Purkinje cell (primary cell): ENCODE measurements around the gene RALY. TPM values are rescaled to one million over a fixed set of nuclear protein-coding genes. Genes with fewer than 3 reads are reported as not detected.

Source experiments
- polyA plus RNA-seq: library from polyadenylated mRNA; unstranded; fragments of >200 nt; fragmentation: Nextera tagmentation; gene quantifications from 2 replicates; pipeline ENCODE4 v1.2.1, GENCODE V29; 2014

RALY gene
- 6.1 and 11.9 TPM in 2 replicates for polyA plus RNA-seq

DNA sequence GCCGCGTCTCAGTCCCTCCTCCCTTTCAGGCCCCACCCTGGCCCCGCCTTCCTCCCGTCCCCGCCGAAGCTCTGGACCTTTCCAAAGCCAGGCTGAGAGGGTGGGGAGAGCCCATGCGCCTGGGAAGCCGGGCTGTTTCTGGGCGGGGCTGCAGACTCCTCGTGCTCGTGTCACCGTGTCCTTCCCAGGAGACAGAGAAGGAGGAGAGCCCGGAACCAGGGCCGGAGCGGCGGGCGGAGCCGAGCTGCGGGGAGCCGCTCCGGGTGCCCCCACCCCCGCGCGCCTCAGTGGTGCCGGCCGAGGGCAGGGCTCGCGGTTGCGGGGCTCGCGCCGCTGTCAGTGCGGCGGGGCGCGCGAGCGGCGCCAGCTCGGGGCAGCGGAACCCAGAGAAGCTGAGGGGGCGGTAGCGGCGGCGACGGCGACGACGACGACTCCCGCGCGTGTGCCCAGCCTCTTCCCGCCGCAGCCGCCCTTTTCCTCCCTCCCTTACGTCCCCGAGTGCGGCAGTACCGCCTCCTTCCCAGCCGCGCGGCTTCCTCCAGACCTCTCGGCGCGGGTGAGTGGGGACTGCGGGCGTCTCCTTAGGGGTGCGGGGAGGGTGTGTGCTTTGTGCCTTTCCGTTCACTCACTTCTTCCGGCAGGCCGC, at the start of gene RALY:
RALY (plus strand) TSS at position 336 of the 646 bp plus-strand sequence. CDS start 78,164 bp downstream, outside the sequence.

GRCh38 chr20:34111702-34112599, 118.2 kb downstream of the RALY start, which contains the start of gene EIF2S2:
EIF2S2 (minus strand) TSS chr20:34112243; CDS start chr20:34112110, 133 bp downstream.

Other genes starting within 250 kb of the RALY start
- 39.2 and 65.6 TPM in 2 replicates for gene CHMP4B, start 182.6 kb upstream of the RALY start, polyA plus RNA-seq
- 57.7 and 63.6 TPM in 2 replicates for gene EIF2S2, start 118.3 kb downstream of the RALY start, polyA plus RNA-seq
- gene ASIP, start 247.5 kb downstream of the RALY start, polyA plus RNA-seq: not detected in 2 replicates